ENCODE results near the gene CD276. TPM values are rescaled to one million over a fixed set of nuclear protein-coding genes. Genes with fewer than 3 reads are reported as not detected.
A peak's percentile ranks its signal among the peaks of the same experiment; 100 is the strongest.

CD276 gene
- polyA plus RNA-seq, 1 experiment, result 107 TPM

- ChIA-PET CTCF (interaction anchor here (0.7 to 3.0 kb wide), 5 partner anchors 10 to 50 kb away, joined by 3 to 16 read pairs (median 4); no protein-coding TSS in a partner anchor), POLR2A (interaction anchor here (0.6 kb wide), 2 partner anchors 28 to 395 kb away, joined by 4 to 5 read pairs; no protein-coding TSS in a partner anchor)
- no peak overlapping the region for H3K4me3 ChIP-seq (ENCODE audit: low read depth, low read length)
- no peak for TF ChIP-seq CTCF (IDR thresholded peaks at IDR 0.05; ENCODE audit: insufficient read depth, low read depth, low read length)
- H3K27me3 ChIP-seq (ENCODE audit: control insufficient read depth, insufficient read depth, low read length), result no peaks in the 10 kb centered on the region
- H3K36me3 ChIP-seq (ENCODE audit: control insufficient read depth, insufficient read depth, low read length), result no peaks in the 10 kb centered on the region
- DNase-seq (ENCODE audit: low read depth), result peak; percentile 28
Measured at GRCh38 chr15:73650416-73651126, 33.6 kb upstream of the CD276 start.

GRCh38 chr15:73654659-73655058, 29.5 kb upstream of the CD276 start:
- ChIA-PET CTCF (no interaction called here), POLR2A (no interaction called here)
- no peak for DNase-seq (ENCODE audit: low read depth)
- no peaks in the 10 kb centered on the region for H3K36me3 ChIP-seq (ENCODE audit: control insufficient read depth, insufficient read depth, low read length)
- no peak for TF ChIP-seq CTCF (IDR thresholded peaks at IDR 0.05; ENCODE audit: insufficient read depth, low read depth, low read length)
- no peaks in the 10 kb centered on the region for H3K27me3 ChIP-seq (ENCODE audit: control insufficient read depth, insufficient read depth, low read length)
- no peak overlapping the region for H3K4me3 ChIP-seq (ENCODE audit: low read depth, low read length)

- no peak for DNase-seq (ENCODE audit: low read depth)
- Histone ChIP-seq H3K4me3 (ENCODE audit: low read depth, low read length) (no peak overlapping the region), H3K27me3 (ENCODE audit: control insufficient read depth, insufficient read depth, low read length) (no peaks in the 10 kb centered on the region), H3K36me3 (ENCODE audit: control insufficient read depth, insufficient read depth, low read length) (no peaks in the 10 kb centered on the region)
- TF ChIP-seq CTCF (IDR thresholded peaks at IDR 0.05; ENCODE audit: insufficient read depth, low read depth, low read length), result no peak
- ChIA-PET POLR2A (interaction anchor here (0.6 kb wide), 1 partner anchor 196 kb away, joined by 3 read pairs; no protein-coding TSS in a partner anchor), CTCF (no interaction called here)
Measured at GRCh38 chr15:73655724-73656123, 28.5 kb upstream of the CD276 start.

- POLR2A ChIA-PET, result no interaction called here
- Histone ChIP-seq H3K27me3 (ENCODE audit: control insufficient read depth, insufficient read depth, low read length) (no peaks in the 10 kb centered on the region), H3K4me3 (ENCODE audit: low read depth, low read length) (no peak overlapping the region), H3K36me3 (ENCODE audit: control insufficient read depth, insufficient read depth, low read length) (no peaks in the 10 kb centered on the region)
- TF ChIP-seq CTCF (IDR thresholded peaks at IDR 0.05; ENCODE audit: insufficient read depth, low read depth, low read length), result no peak
- CTCF ChIA-PET, result no interaction called here
- DNase-seq (ENCODE audit: low read depth), result no peak
Measured at GRCh38 chr15:73658645-73659044, 25.5 kb upstream of the CD276 start.

GRCh38 chr15:73660455-73660854, 23.7 kb upstream of the CD276 start:
- H3K27me3 ChIP-seq (ENCODE audit: control insufficient read depth, insufficient read depth, low read length), result no peaks in the 10 kb centered on the region
- no peak for DNase-seq (ENCODE audit: low read depth)
- POLR2A ChIA-PET, result no interaction called here
- CTCF ChIA-PET, result interaction anchor here (0.8 to 3.1 kb wide), 5 partner anchors 18 to 44 kb away, joined by 3 to 14 read pairs (median 3); no protein-coding TSS in a partner anchor
- no peak overlapping the region for H3K4me3 ChIP-seq (ENCODE audit: low read depth, low read length)
- no peak for TF ChIP-seq CTCF (IDR thresholded peaks at IDR 0.05; ENCODE audit: insufficient read depth, low read depth, low read length)
- no peaks in the 10 kb centered on the region for H3K36me3 ChIP-seq (ENCODE audit: control insufficient read depth, insufficient read depth, low read length)

Measured in BJ (cell line).